CD1c-positive myeloid dendritic cell (primary cell): ENCODE measurements around the gene LAMC1.
A peak's percentile ranks its signal among the peaks of the same experiment; 100 is the strongest.

Source experiments
- DNase-seq: peaks from one replicate; pipeline ENCODE4 v3.0.0-alpha.2; 2016; ENCODE audit errors: extremely low spot score

The LAMC1 gene

GRCh38 chr1:183021405-183022201, 1.6 kb upstream of the LAMC1 start:
- no peak for DNase-seq

- peak; percentile 85 for DNase-seq
Measured at GRCh38 chr1:183022202-183023145, 746 bp upstream of the LAMC1 start.

- DNase-seq: peak; percentile 29
Measured at GRCh38 chr1:183023601-183024316, 539 bp downstream of the LAMC1 start.

DNA sequence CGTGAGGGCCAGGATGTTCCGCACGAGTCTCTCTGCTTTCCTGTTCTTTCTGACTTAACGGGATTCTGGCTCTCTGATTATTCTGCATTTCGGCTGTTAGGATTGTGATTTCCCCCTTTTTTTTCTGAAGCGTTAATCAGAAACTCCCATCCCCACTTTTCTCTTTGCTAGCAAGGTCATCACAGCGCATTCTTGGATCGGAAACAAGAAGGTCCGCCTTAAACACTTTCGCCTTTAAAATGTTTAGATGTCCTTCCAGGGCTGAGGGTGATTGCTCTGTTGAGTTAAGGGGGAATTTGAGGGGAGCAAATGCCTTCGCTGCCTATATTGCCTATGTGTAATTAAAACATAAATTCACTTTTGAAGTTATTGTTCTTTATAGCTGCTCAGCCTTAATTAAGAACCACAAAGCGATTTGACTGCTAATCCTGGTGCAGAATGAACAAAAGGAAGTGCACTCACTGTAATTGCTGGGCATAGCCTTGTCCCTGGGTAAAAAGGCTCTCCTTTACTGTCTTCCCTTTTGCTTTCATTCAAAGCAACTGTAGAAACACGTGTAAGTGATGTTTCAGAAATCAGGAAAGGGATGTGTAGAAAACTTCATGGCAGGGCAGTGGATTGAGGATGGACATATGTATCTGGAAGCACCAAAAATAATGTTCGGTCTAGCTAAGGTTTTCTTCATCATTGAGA, 1.2 kb downstream of the LAMC1 start:
- DNase-seq: no peak

GRCh38 chr1:183025010-183025337, 1.8 kb downstream of the LAMC1 start:
- DNase-seq: no peak

DNA sequence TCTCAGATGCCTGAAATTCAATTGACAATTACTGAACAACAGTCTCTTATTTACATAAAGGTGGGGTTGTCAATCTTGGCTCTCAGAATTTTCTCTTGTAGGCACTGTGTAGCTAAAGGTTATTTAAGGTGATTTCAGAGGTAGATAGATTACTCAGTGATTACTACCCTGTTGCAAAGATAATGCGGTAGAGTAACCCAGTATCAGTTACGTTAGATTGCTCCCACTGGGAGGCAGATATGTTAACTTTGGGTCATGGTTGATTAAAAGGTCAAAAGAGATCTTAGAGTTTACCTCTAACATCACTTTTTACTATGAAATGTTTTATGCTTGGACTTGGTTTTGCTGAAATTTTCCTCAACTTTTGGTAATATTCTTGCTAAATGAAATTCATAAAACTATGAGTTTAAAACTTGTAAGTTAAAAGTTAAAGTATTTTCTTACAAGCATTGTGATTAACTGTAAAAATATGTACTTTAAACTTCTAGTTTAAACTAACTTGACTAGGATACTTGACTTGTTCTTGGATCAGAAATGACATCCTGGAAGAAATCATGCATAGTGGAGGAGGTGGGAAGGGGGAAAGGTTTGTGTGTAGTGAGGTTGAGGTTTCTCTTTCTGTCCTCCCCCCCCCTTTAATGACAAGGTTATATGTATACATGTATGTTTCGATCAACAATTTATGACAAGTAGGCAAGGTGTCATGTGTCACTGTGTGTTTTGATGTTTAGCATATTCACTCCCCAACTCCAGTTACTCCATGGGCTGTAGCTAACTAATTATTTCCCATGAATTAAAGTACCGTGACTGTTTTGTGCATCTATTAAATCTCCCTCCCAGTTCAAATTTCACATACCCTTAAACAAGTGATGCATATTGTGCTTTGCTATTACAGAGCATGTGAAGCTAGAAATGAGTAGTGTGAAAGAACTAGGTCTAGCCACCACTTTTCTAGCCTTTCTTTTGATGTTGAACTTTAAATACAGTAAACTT, 2.9 kb downstream of the LAMC1 start:
- no peak for DNase-seq

GRCh38 chr1:183027031-183027430, 3.8 kb downstream of the LAMC1 start:
- no peak for DNase-seq

DNA sequence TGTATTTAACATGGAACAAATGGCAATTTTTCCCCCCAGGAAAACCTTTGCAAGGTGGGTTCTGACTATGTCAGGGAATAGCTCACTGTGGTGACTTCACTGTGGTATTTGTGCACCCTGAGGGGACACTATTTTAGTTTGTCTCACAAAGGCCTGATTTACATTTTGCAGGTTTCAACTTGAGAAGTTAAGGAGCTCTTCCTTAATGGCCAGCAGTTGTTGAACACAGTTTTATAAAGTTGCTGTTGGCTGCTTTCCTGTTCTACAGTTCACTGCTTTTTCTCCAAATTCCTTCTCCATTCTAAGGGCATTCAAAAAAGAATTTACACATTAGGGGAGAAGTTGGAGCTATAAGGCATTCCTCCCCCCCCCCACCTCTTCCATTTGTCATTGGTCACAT, 4.6 kb downstream of the LAMC1 start:
- DNase-seq: no peak

- no peak for DNase-seq
Measured at GRCh38 chr1:183029591-183030000, 6.4 kb downstream of the LAMC1 start.

- no peak for DNase-seq
Measured at GRCh38 chr1:183030053-183030452, 6.8 kb downstream of the LAMC1 start.

- no peak for DNase-seq
Measured at GRCh38 chr1:183032122-183032921, 9.1 kb downstream of the LAMC1 start.

DNA sequence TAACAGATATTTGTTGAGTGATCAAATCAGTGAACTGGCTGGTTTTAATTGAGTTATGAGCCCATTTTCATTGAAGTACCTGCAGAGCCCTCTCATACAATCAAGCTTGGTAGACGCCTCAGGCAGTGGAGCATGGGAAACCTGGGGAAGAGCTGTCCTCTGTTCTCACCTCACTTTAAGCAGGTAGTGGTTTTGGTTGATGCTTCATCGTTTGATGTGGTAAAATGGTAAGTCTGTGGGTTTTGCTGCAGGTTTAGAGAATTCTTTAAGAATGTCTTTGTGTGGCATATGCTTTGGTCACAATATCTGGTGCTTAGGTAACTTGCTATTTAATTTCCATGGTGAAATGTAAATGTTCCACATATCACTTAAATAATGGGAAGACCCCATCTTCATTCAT, 10.0 kb downstream of the LAMC1 start:
- no peak for DNase-seq

- no peak for DNase-seq
Measured at GRCh38 chr1:183034682-183035081, 11.5 kb downstream of the LAMC1 start.

DNA sequence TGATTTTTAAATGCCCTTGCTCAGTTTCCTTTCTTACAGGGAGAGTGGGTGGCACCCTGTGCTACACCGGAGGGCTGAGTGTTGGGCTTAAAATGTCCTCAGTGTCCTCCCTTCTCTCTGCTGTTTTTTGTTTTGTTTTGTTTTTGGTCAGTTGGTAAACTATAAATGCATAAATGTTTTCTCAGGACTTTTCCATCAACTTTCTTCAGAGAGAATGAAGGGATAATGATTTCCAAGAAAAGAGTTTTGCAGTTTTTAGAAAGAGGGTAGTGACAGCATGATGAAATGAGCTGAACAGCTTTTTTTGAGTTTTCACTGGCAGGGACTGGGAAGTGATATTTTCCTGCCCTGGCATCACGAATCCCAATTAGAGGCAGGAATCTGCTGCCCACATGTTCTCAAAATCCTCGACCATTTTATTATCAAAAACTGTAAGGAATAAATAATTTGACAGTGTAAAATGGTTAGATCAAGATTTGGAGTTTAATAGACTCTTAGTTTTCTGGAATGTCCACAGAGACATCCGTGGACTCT, 15.2 kb downstream of the LAMC1 start:
- no peak for DNase-seq

DNA sequence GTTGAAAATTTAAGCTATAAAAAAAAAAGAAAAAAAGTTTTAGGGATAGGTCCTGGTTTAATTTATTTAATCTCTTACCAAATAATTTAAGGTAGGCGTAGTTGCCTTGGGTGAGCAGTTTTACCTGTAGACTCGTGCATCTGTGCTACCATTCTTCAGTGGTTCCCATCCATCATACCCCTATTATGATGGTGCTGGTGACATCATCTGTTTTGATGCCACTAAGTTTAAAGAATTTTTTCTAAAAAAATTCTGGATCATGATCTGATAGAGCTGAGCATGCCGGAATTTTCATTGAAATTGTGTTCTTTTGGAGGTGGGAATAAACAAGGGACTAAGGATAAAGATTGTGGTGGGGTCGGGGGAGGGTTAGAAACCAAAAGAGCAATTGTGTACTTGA, 15.7 kb downstream of the LAMC1 start:
- no peak for DNase-seq

DNA sequence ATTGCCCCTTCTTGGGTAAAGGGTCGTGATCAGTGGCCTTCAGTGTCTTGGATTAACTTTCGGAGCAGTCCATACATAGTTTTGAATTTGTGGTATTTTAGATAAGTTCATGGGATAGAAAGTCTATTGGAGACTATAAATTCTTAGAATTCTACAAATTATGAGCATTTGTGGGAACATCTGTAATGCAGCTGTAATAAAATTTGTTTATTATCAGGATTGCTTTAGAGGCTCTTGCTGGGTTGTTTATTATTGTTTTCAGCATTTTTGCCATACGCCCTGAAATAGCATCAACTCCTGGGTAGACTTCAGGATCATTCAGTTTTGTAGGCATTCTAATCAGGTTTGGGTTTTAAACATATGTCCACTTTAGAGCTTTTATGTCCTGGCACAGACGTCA, 16.1 kb downstream of the LAMC1 start:
- no peak for DNase-seq

- no peak for DNase-seq
Measured at GRCh38 chr1:183039985-183040447, 16.8 kb downstream of the LAMC1 start.

- no peak for DNase-seq
Measured at GRCh38 chr1:183040547-183040971, 17.3 kb downstream of the LAMC1 start.

- no peak for DNase-seq
Measured at GRCh38 chr1:183043254-183043653, 20.0 kb downstream of the LAMC1 start.
